SJSA1 (cell line): ENCODE data around the gene MATN1. TPM values are rescaled to one million over a fixed set of nuclear protein-coding genes. Genes with fewer than 3 reads are reported as not detected.

ENCODE experiments used
- DNase-seq, 2 experiments: peaks; one replicate each; pipeline ENCODE4 v3.0.0-alpha.2; 2015 to 2020; ENCODE audit warnings: low spot score in 2 of 2, low read depth in 1 of 2
- H3K27ac ChIP-seq: fragments of 250-450 bp; sonication (Bioruptor Pico); 2 replicates; pipeline ENCODE4 v1.5.1; 2020; ENCODE audit warnings: mild to moderate bottlenecking, moderate library complexity
- H3K27me3 ChIP-seq: fragments of 250-450 bp; sonication (Bioruptor Pico); replicated peaks from 2 replicates; pipeline ENCODE4 v1.5.1; 2020; ENCODE audit warnings: mild to moderate bottlenecking, moderate library complexity
- H3K36me3 ChIP-seq: fragments of 250-450 bp; sonication (Bioruptor Pico); 2 replicates; pipeline ENCODE4 v1.5.1; 2020; ENCODE audit warnings: mild to moderate bottlenecking
- H3K4me1 ChIP-seq: fragments of 250-450 bp; sonication (Bioruptor Pico); replicated peaks from 2 replicates; pipeline ENCODE4 v1.6.1; 2021; ENCODE audit warnings: mild to moderate bottlenecking
- H3K4me3 ChIP-seq: fragments of 250-450 bp; sonication (Bioruptor Pico); 2 replicates; pipeline ENCODE4 v1.5.1; 2020; ENCODE audit warnings: mild to moderate bottlenecking
- H3K9me3 ChIP-seq: fragments of 250-450 bp; sonication (Bioruptor Pico); replicated peaks from 2 replicates; pipeline ENCODE4 v1.5.1; 2020; ENCODE audit warnings: mild to moderate bottlenecking
- total RNA-seq: library from RNA; depleted of rRNA; stranded (reverse); fragments of >200 nt; shearing (Covaris generic); gene quantifications from 2 replicates; pipeline ENCODE4 v1.2.3, GENCODE V29; 2014

Gene MATN1
- total RNA-seq, 1 experiment from 2014 or later = 0.26 TPM

DNA sequence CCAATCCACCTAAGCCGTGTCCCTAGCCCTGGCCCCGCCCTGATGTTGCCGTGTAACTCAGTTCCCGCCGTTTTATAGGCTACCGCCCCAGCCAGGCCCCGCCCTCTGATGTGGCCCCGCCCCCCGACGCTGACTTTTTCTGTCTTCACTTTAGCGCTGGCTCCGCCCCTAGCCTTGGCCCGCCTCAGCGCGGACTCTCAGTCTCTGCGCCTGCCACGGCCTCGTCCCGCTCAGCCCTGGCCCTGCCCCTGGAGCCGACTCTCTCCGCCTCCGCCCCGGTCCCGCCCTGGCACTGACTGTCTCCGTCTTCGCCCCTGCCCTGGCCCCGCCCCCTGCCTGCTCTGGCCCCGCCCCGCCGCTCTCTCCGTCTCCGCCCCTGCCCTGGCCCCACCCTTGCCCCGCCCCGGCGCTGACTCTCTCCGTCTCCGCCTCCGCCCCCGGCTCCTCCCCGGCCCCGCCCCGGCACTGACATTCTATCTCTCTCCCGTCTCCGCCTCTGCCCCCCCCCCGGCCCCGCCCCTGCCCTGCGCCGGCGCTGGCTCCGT is 5.2 kb downstream of the MATN1 start:
- peaks cover 15% of the 10 kb centered on the region for H3K4me1 ChIP-seq
- peaks cover 18% of the 10 kb centered on the region for H3K9me3 ChIP-seq
- H3K4me3 ChIP-seq = peak overlapping the region; percentile 38
- peak; percentile 88 to 99 for DNase-seq
- no peaks in the 10 kb centered on the region for H3K27me3 ChIP-seq
- H3K36me3 ChIP-seq = 0 out of 2 replicates have a peak, but pooled peaks cover 3% of the 10 kb centered on the region
- H3K27ac ChIP-seq = peak overlapping the region; percentile 41; the same call in 1 of the 2 replicates

DNA sequence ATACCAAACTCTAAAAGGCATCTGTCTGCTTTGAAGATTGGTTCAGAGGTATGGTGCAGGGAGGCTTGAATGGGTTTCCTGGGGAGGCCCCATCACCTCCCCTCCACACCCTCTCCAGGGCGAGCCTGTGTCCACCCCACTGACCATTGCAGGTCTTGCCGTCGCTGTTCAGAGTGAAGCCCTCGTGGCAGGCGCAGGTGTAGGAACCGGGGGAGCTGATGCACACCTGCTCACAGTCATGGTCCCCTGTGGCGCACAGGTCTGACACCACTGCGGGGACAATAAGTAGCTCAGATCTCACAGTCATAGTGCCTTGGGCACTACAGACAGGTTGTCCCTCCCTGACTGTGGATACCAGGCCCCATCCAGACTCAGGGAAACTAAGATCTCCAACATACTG is 6.7 kb downstream of the MATN1 start:
- no peak overlapping the region for H3K27ac ChIP-seq
- 0 out of 2 replicates have a peak, but pooled peaks cover 3% of the 10 kb centered on the region for H3K36me3 ChIP-seq
- no peak overlapping the region for H3K4me3 ChIP-seq
- H3K27me3 ChIP-seq = no peaks in the 10 kb centered on the region
- peaks cover 18% of the 10 kb centered on the region for H3K9me3 ChIP-seq
- no peak for DNase-seq
- H3K4me1 ChIP-seq = peaks cover 15% of the 10 kb centered on the region

DNA sequence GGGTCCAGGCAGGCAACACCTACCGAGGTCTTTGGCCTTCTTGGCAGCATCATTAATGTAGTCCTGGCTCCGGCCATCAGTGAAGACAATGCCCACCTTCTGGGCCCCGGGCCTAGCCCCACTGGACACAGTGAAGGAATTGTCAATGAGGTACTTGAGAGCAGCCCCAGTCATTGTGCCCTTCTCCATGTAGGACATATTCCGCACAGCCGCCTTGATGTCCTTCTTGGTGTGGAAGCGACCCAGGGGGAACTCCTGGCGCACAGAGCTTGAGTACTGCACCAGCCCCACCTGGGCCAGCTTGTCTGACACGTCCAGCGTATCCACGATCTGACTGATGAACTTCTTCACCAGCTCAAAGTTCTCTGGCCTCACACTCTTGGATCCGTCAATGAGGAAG is 7.5 kb downstream of the MATN1 start:
- H3K9me3 ChIP-seq = peaks cover 18% of the 10 kb centered on the region
- no peak overlapping the region for H3K27ac ChIP-seq
- H3K4me3 ChIP-seq = no peak overlapping the region
- peaks cover 15% of the 10 kb centered on the region for H3K4me1 ChIP-seq
- DNase-seq = no peak
- 0 out of 2 replicates have a peak, but pooled peaks cover 3% of the 10 kb centered on the region for H3K36me3 ChIP-seq
- peaks cover 4% of the 10 kb centered on the region; the same call in 1 of the 2 replicates for H3K27me3 ChIP-seq

DNA sequence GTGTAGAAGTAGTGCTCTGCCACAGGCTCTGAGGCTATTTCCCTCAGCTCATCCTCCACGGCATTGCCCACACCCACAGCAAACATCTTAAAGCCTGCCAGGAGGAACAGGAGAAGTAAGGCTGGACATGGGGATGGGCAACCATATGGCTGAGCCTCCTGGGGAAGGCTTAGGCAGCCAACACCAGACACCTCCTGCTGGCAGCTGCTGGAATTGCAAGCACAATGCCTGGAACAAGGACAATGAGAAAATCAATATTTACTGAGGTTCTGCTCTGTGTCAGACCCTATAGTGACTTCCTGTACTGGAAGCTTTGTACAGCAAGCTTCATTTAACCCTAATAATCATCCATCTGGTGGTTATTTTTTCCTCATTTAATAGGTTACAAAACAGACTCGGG is 8.2 kb downstream of the MATN1 start:
- peaks cover 11% of the 10 kb centered on the region for H3K27me3 ChIP-seq
- no peak overlapping the region for H3K4me3 ChIP-seq
- H3K27ac ChIP-seq = no peak overlapping the region
- DNase-seq = no peak
- H3K4me1 ChIP-seq = peaks cover 15% of the 10 kb centered on the region
- peaks cover 18% of the 10 kb centered on the region for H3K9me3 ChIP-seq
- H3K36me3 ChIP-seq = 0 out of 2 replicates have a peak, but pooled peaks cover 3% of the 10 kb centered on the region

DNA sequence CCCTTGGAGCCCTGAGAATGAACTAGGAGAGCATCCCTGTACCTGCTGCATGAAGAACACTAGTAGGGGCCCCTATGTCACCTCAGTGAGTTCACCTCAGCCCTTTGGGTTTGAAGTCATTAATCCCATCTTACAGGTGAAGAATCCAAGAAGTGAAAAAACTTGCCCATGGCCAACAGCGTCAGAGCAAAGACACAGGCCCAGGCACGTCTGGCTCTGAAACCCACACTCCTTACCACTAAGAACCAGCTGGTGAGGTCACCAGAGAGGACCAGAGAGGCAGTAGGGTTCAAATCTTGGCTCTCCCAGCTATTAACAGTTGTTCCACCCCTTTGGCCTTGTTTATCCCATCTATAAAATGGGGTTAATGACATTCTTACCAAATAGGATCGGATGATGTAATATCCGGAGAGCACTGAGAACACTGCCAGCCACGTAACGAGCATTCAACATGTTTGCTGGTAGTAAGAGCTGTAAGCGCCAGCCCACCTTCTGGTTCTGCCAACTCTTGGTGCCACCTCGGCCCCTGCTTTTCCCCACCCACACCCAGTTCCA is 8.8 kb downstream of the MATN1 start:
- Histone ChIP-seq H3K9me3 (peaks cover 18% of the 10 kb centered on the region), H3K27ac (no peak overlapping the region), H3K36me3 (0 out of 2 replicates have a peak, but pooled peaks cover 3% of the 10 kb centered on the region), H3K4me3 (no peak overlapping the region), H3K27me3 (peaks cover 11% of the 10 kb centered on the region), H3K4me1 (peaks cover 14% of the 10 kb centered on the region)
- no peak for DNase-seq

DNA sequence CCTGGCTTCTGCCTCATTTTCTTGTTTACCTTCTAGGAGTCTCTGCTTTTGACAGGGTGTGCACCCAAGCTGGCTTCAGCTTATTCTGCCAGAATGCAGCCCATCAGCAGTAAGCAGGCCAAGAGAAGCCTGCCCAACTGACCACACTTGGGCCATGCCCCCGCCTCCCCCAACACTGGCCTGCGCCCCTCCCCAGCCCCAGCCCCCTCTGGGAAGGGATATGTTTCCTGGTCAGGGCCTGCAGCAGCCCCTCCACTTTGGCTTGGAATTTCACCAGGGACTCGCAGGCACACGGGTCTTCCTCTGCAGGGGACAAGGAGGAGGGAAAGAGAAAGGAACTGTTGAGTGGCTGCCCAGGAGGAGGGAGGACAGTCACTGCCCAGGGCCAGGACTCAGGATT is 9.4 kb downstream of the MATN1 start:
- Histone ChIP-seq H3K27me3 (peaks cover 11% of the 10 kb centered on the region), H3K4me3 (no peak overlapping the region), H3K9me3 (peaks cover 16% of the 10 kb centered on the region), H3K36me3 (0 out of 2 replicates have a peak, but pooled peaks cover 3% of the 10 kb centered on the region), H3K4me1 (peaks cover 8% of the 10 kb centered on the region), H3K27ac (no peak overlapping the region)
- DNase-seq = no peak

DNA sequence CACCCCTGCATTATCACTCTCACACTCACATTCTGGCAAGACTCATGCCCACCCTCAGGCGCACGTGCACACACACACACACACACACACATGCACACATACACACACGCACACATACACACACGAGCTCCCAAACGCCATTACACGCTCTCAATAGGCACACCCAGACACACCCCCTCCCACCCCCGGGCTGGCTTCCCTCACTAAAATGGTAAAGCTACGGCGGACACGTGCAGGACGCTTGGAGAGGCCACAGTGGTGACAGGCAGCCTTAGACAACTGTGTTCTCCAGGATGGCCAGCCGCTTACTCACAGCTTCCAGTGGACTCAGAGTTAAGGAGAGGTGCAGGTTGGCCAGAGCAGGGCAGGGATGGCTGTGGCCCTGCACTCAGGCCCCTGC is 10.1 kb downstream of the MATN1 start:
- no peak overlapping the region for H3K27ac ChIP-seq
- H3K27me3 ChIP-seq = peaks cover 11% of the 10 kb centered on the region
- no peaks in the 10 kb centered on the region for H3K36me3 ChIP-seq
- DNase-seq = no peak
- H3K9me3 ChIP-seq = peaks cover 12% of the 10 kb centered on the region
- H3K4me3 ChIP-seq = no peak overlapping the region
- 0 out of 2 replicates have a peak, but pooled peaks cover 3% of the 10 kb centered on the region for H3K4me1 ChIP-seq

DNA sequence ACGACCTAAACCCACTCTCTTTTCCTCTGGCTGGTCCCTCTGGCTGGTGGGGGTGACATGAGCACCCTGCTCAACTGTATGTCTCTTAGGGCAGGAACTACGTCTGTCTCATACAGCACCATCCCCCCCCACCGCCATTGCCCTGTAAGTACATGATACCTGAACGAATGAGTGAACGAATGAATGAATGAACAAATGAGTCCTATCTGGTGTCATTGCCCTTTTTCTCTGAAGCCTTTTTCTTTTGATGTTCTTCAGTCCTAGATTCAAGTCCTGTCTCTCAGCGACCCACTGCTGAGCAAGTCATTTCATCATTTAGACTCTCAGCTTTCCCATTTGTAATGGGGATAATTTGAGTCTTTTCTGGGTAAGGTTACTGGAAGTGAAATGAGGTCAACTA is 10.8 kb downstream of the MATN1 start:
- Histone ChIP-seq H3K4me3 (no peak overlapping the region), H3K36me3 (no peaks in the 10 kb centered on the region), H3K9me3 (peaks cover 12% of the 10 kb centered on the region), H3K27ac (no peak overlapping the region), H3K27me3 (peaks cover 11% of the 10 kb centered on the region), H3K4me1 (no peaks in the 10 kb centered on the region)
- no peak for DNase-seq

DNA sequence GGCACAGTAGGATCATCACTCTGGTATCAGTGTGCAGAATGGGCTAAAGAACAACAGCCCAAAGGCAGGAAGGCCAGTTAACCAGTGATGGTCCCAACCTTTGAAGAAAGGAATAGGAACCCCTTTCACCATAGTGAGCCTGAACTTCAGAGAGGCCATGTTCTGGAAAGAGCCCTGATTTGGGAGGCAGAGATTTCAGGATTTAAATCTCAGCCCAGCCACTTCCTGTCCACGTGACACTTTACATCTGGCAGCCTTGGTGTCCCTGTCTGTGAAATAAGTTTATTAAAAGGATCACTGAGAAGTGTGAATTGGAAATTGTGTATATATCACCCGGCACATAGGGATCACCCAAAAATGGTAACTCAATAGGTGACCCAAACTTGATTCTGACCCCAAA is 13.0 kb downstream of the MATN1 start:
- Histone ChIP-seq H3K4me3 (no peak overlapping the region), H3K4me1 (no peaks in the 10 kb centered on the region), H3K36me3 (no peaks in the 10 kb centered on the region), H3K27ac (no peak overlapping the region), H3K27me3 (peaks cover 11% of the 10 kb centered on the region), H3K9me3 (peaks cover 4% of the 10 kb centered on the region)
- no peak for DNase-seq

DNA sequence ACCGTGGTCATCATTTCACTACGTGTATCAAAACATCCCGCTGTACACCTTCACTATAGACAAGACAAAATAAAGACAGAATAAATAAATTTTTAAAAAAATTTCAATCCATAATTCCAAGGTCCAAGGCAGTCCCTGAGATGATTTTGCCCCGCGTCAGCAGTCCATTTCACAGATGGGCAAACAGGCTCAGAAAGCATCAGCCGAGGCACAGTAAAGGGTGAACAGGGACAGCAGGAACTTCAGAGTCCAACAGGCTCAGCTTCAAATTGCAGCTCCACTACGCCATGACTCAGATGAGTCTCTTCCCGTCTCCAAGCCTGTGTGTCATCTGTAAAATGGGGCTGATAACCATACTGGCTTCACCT is 15.0 kb downstream of the MATN1 start:
- Histone ChIP-seq H3K9me3 (no peaks in the 10 kb centered on the region), H3K4me3 (no peak overlapping the region), H3K27me3 (peaks cover 11% of the 10 kb centered on the region), H3K36me3 (no peaks in the 10 kb centered on the region), H3K27ac (no peak overlapping the region), H3K4me1 (no peaks in the 10 kb centered on the region)
- DNase-seq = no peak

DNA sequence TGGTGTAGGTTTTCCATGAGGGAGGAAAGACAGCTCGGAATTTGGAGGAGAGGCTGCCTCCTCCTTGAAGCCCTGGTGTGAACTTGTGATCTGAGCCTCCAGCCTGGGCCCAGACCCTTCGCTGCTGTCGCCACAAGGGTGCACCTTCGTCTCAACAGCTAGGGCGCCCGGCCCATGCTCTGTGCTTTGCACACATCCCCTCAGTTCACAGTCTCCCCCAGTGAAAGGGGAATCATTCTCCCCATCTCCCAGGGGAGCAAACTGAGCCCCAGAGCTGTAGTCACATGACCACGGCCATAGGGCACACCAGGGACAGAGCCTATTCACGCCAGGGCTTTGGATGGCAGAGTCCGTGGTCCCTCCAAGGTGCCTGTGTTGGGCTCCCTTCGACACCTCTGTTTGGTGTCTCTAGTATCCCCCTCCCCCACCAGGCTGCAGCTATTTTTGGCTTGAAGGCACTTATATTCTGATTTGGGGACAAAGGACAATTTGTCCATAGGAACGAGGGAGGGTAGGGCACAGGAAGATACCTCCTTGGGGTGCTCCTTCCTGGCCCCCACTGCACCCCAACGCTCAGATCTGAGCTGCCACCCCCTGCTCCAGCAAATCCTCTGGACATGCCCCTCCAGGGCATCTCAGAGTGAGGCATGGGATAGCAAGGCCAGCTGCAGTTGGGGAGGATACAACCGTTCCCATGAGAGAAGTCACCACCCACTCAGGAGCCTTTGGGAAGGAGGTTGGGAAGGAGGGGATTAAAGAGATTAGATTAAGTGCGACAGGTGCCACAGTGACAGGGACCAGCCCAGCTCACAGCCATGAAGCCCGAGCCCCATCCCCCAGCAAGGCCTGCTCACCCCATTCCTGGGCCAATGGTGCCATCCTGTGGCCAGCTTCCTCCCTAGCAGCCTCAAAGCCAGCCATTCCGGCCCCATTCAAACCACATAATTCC is 15.7 kb downstream of the MATN1 start:
- Histone ChIP-seq H3K27ac (no peak overlapping the region), H3K9me3 (no peaks in the 10 kb centered on the region)

DNA sequence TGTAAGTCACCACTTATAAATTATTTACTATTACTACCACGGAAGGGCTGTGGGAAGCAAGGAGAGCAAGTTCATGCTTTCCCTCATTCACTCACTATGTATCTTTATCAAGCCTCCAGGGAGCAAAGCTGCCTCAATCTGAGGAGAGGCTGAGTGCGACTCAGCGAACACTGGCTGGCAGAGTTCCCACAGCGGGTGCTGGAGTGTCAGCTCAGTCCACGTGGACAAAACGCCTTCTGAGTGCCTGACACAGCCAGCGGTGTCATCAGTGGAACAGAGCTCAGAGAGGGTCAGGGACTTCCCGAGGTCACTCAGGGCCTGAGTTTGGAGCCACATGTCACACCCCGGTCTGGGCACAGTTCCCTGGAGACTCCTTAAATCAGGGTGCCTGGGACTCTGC is 16.9 kb downstream of the MATN1 start:
- Histone ChIP-seq H3K4me1 (no peaks in the 10 kb centered on the region; the same call in 1 of the 2 replicates), H3K4me3 (no peak overlapping the region), H3K27me3 (peaks cover 11% of the 10 kb centered on the region), H3K27ac (no peak overlapping the region), H3K9me3 (no peaks in the 10 kb centered on the region), H3K36me3 (no peaks in the 10 kb centered on the region)
- no peak for DNase-seq

More for the DNA sequence above, 15.7 kb downstream of the MATN1 start:
- peak; percentile 54 to 75 for DNase-seq
- H3K4me3 ChIP-seq = no peak overlapping the region
- no peaks in the 10 kb centered on the region for H3K36me3 ChIP-seq
- H3K27me3 ChIP-seq = peaks cover 11% of the 10 kb centered on the region
- H3K4me1 ChIP-seq = no peaks in the 10 kb centered on the region

DNA sequence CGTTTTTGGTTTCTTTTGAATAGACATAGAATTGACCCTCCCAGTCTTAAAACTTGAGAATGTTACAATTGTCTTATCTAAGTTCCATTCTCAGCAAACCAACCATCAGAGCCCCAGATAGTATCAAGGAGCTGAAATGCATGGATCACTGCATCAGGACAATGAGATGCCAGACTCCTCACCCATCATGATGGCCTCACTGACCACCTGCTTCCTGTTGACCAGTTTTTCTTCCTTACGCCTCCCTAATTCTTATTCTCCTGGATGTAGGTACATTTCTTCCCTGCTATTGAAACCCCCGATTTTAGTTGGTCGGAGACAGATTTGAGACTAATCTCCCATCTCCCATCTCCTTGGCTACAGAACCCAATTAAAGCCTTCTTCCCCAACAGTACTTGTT is 17.7 kb downstream of the MATN1 start:
- no peak for DNase-seq
- Histone ChIP-seq H3K4me1 (peaks cover 7% of the 10 kb centered on the region), H3K4me3 (no peak overlapping the region), H3K9me3 (no peaks in the 10 kb centered on the region), H3K36me3 (no peaks in the 10 kb centered on the region), H3K27ac (no peak overlapping the region), H3K27me3 (peaks cover 5% of the 10 kb centered on the region)
